Measurements from ENCODE around the gene F10.

Gene F10

GRCh38 chr13:113121928-113122471 lies 599 bp upstream of the F10 start:
- no peaks in the 10 kb centered on the region for H3K36me3 Mint-ChIP-seq
- H3K27me3 Mint-ChIP-seq = peaks cover 18 to 22% of the 10 kb centered on the region in 2 donors
- no peaks in the 10 kb centered on the region for H3K9me3 Mint-ChIP-seq
- no peak overlapping the region for H3K4me3 Mint-ChIP-seq
- DNase-seq (no peak), ATAC-seq (replicated peaks) (no peak)
- H3K4me1 Mint-ChIP-seq = no peaks in the 10 kb centered on the region
- H3K27ac Mint-ChIP-seq = no peak overlapping the region

GRCh38 chr13:113123226-113124201 lies 915 bp downstream of the F10 start:
- no peak overlapping the region for H3K27ac Mint-ChIP-seq
- H3K4me3 Mint-ChIP-seq = no peak overlapping the region
- H3K4me1 Mint-ChIP-seq = no peaks in the 10 kb centered on the region
- no peaks in the 10 kb centered on the region for H3K36me3 Mint-ChIP-seq
- ATAC-seq (replicated peaks) (peak in 1 of 2 donors; percentile 40), DNase-seq (no peak)
- H3K27me3 Mint-ChIP-seq = peaks cover 32 to 35% of the 10 kb centered on the region in 2 donors
- H3K9me3 Mint-ChIP-seq = no peaks in the 10 kb centered on the region

- DNase-seq (no peak), ATAC-seq (replicated peaks) (no peak)
- Mint-ChIP-seq H3K27me3 (peaks cover 39 to 40% of the 10 kb centered on the region in 2 donors), H3K4me1 (peaks cover 1 to 4% of the 10 kb centered on the region in 2 donors), H3K36me3 (no peaks in the 10 kb centered on the region), H3K4me3 (no peak overlapping the region), H3K27ac (no peak overlapping the region), H3K9me3 (no peaks in the 10 kb centered on the region)
These were observed 1.8 kb downstream of the F10 start for GRCh38 chr13:113124211-113124970.

GRCh38 chr13:113125506-113126264 lies 3.1 kb downstream of the F10 start:
- ATAC-seq (replicated peaks) (no peak), DNase-seq (no peak)
- Mint-ChIP-seq H3K27ac (no peak overlapping the region), H3K9me3 (no peaks in the 10 kb centered on the region), H3K4me3 (no peak overlapping the region), H3K36me3 (no peaks in the 10 kb centered on the region), H3K27me3 (peaks cover 45 to 49% of the 10 kb centered on the region in 2 donors), H3K4me1 (peaks cover 1 to 8% of the 10 kb centered on the region in 2 donors)

- H3K27me3 Mint-ChIP-seq = peaks cover 45 to 52% of the 10 kb centered on the region in 2 donors
- DNase-seq = no peak
- ATAC-seq (replicated peaks) = no peak
- peaks cover 1 to 8% of the 10 kb centered on the region in 2 donors for H3K4me1 Mint-ChIP-seq
- H3K4me3 Mint-ChIP-seq = no peak overlapping the region
- no peaks in the 10 kb centered on the region for H3K9me3 Mint-ChIP-seq
- H3K36me3 Mint-ChIP-seq = no peaks in the 10 kb centered on the region
- no peak overlapping the region for H3K27ac Mint-ChIP-seq
These were observed 3.9 kb downstream of the F10 start for GRCh38 chr13:113126265-113127150.

GRCh38 chr13:113129480-113129879 lies 6.9 kb downstream of the F10 start:
- H3K9me3 Mint-ChIP-seq = no peaks in the 10 kb centered on the region

GRCh38 chr13:113129921-113130750 lies 7.5 kb downstream of the F10 start:
- ATAC-seq (replicated peaks) (peak; percentile 51 to 72), DNase-seq (no peak)
- Mint-ChIP-seq H3K27me3 (peaks cover 39 to 58% of the 10 kb centered on the region in 2 donors), H3K4me1 (peaks cover 1 to 8% of the 10 kb centered on the region in 2 donors), H3K9me3 (no peaks in the 10 kb centered on the region), H3K4me3 (peak overlapping the region; percentile 50 to 75), H3K27ac (no peak overlapping the region), H3K36me3 (no peaks in the 10 kb centered on the region)

More at GRCh38 chr13:113129480-113129879, 6.9 kb downstream of the F10 start:
- Mint-ChIP-seq H3K4me1 (peaks cover 1 to 8% of the 10 kb centered on the region in 2 donors), H3K36me3 (no peaks in the 10 kb centered on the region), H3K27me3 (peaks cover 39 to 58% of the 10 kb centered on the region in 2 donors), H3K27ac (no peak overlapping the region), H3K4me3 (peak overlapping the region in 1 of 2 donors; percentile 75)
- ATAC-seq (replicated peaks) = no peak
- no peak for DNase-seq

- H3K27ac Mint-ChIP-seq = no peak overlapping the region
- H3K9me3 Mint-ChIP-seq = no peaks in the 10 kb centered on the region
- H3K36me3 Mint-ChIP-seq = no peaks in the 10 kb centered on the region
- peaks cover 4 to 28% of the 10 kb centered on the region in 2 donors for H3K27me3 Mint-ChIP-seq
- H3K4me3 Mint-ChIP-seq = no peak overlapping the region
- H3K4me1 Mint-ChIP-seq = no peaks in the 10 kb centered on the region
- ATAC-seq (replicated peaks) (no peak), DNase-seq (no peak)
These were observed 12.7 kb downstream of the F10 start for GRCh38 chr13:113135281-113135760.

GRCh38 chr13:113137691-113138298 lies 15.2 kb downstream of the F10 start:
- Mint-ChIP-seq H3K4me1 (no peaks in the 10 kb centered on the region), H3K27me3 (peaks cover 4 to 28% of the 10 kb centered on the region in 2 donors), H3K4me3 (no peak overlapping the region), H3K9me3 (no peaks in the 10 kb centered on the region), H3K36me3 (no peaks in the 10 kb centered on the region), H3K27ac (no peak overlapping the region)
- ATAC-seq (replicated peaks) = no peak
- no peak for DNase-seq

- H3K4me3 Mint-ChIP-seq = no peak overlapping the region
- no peak for ATAC-seq (replicated peaks)
- H3K27ac Mint-ChIP-seq = no peak overlapping the region
- no peaks in the 10 kb centered on the region for H3K4me1 Mint-ChIP-seq
- DNase-seq = no peak
- no peaks in the 10 kb centered on the region for H3K9me3 Mint-ChIP-seq
- peaks cover 4 to 21% of the 10 kb centered on the region in 2 donors for H3K27me3 Mint-ChIP-seq
- no peaks in the 10 kb centered on the region for H3K36me3 Mint-ChIP-seq
These were observed 16.4 kb downstream of the F10 start for GRCh38 chr13:113138792-113139551.

- no peak overlapping the region for H3K4me3 Mint-ChIP-seq
- no peaks in the 10 kb centered on the region for H3K4me1 Mint-ChIP-seq
- H3K27ac Mint-ChIP-seq = no peak overlapping the region
- peaks cover 4 to 21% of the 10 kb centered on the region in 2 donors for H3K27me3 Mint-ChIP-seq
- H3K9me3 Mint-ChIP-seq = no peaks in the 10 kb centered on the region
- H3K36me3 Mint-ChIP-seq = no peaks in the 10 kb centered on the region
- DNase-seq (no peak), ATAC-seq (replicated peaks) (no peak)
These were observed 17.0 kb downstream of the F10 start for GRCh38 chr13:113139577-113139976.
